GM18867 (cell line): Measurements from ENCODE around the gene FGF1.

ENCODE experiments used
- ATAC-seq: cut with Tn5 transposase; IDR thresholded peaks from one replicate; pipeline ENCODE4 v1.9.1; 2021; ENCODE audit warnings: mild to moderate bottlenecking, moderate library complexity; ENCODE audit not compliant: unreplicated experiment

FGF1 gene

GRCh38 chr5:142644640-142645361 lies 41.1 kb downstream of the FGF1 start:
- no peak for ATAC-seq

- no peak for ATAC-seq
These were observed 41.8 kb downstream of the FGF1 start for GRCh38 chr5:142644127-142644526.

GRCh38 chr5:142643634-142644033 lies 42.3 kb downstream of the FGF1 start:
- ATAC-seq: no peak

- no peak for ATAC-seq
These were observed 43.5 kb downstream of the FGF1 start for GRCh38 chr5:142642427-142642826.

GRCh38 chr5:142641711-142642110 lies 44.2 kb downstream of the FGF1 start:
- ATAC-seq: no peak

- no peak for ATAC-seq
These were observed 45.4 kb downstream of the FGF1 start for GRCh38 chr5:142640316-142641005.

- ATAC-seq: no peak
These were observed 46.4 kb downstream of the FGF1 start for GRCh38 chr5:142639455-142639854.

- no peak for ATAC-seq
These were observed 48.0 kb downstream of the FGF1 start for GRCh38 chr5:142637871-142638270.

GRCh38 chr5:142636698-142637324 lies 49.1 kb downstream of the FGF1 start:
- no peak for ATAC-seq

- ATAC-seq: no peak
These were observed 49.8 kb downstream of the FGF1 start for GRCh38 chr5:142636093-142636492.

GRCh38 chr5:142634216-142635011 lies 51.5 kb downstream of the FGF1 start:
- ATAC-seq: no peak

GRCh38 chr5:142630927-142631539 lies 54.9 kb downstream of the FGF1 start:
- ATAC-seq: no peak

GRCh38 chr5:142627383-142628217 lies 58.3 kb downstream of the FGF1 start:
- ATAC-seq: no peak

- ATAC-seq: no peak
These were observed 59.1 kb downstream of the FGF1 start for GRCh38 chr5:142626786-142627185.

- no peak for ATAC-seq
These were observed 59.8 kb downstream of the FGF1 start for GRCh38 chr5:142626099-142626498.

- ATAC-seq: no peak
These were observed 64.7 kb downstream of the FGF1 start for GRCh38 chr5:142621227-142621626.

GRCh38 chr5:142619815-142620214 lies 66.1 kb downstream of the FGF1 start:
- no peak for ATAC-seq

- no peak for ATAC-seq
These were observed 67.8 kb downstream of the FGF1 start for GRCh38 chr5:142618130-142618523.

- peak; percentile 57 for ATAC-seq
These were observed 68.3 kb downstream of the FGF1 start for GRCh38 chr5:142617416-142618129.
